Astrocyte (in vitro differentiated cells and primary cell): ENCODE results near the gene FAM53C. TPM values are rescaled to one million over a fixed set of nuclear protein-coding genes. Genes with fewer than 3 reads are reported as not detected.
A peak's percentile ranks its signal among the peaks of the same experiment; 100 is the strongest.

Source experiments
- DNase-seq: peaks from one replicate; pipeline ENCODE4 v3.0.0-alpha.2; 2010; ENCODE audit warnings: low read depth
- FAIRE-seq: peaks from 2 replicates; lab custom pipeline; 2011; peaks lifted over from hg19 to GRCh38; lab: Jason Lieb, UNC
- H2AFZ ChIP-seq: 2 replicates; pipeline ENCODE4 v1.6.0; 2012; ENCODE audit warnings: low read depth, low read length, inconsistent platforms
- H3K27ac ChIP-seq: 2 replicates; pipeline ENCODE4 v1.5.1; 2011; ENCODE audit warnings: low read depth, low read length, inconsistent platforms
- H3K27me3 ChIP-seq: 2 replicates; pipeline ENCODE4 v1.6.0; 2011; ENCODE audit warnings: low read length, inconsistent platforms; ENCODE audit not compliant: insufficient read depth
- H3K36me3 ChIP-seq: 2 replicates; pipeline ENCODE4 v1.5.1; 2011; ENCODE audit warnings: low read length, inconsistent platforms; ENCODE audit not compliant: insufficient read depth
- H3K4me1 ChIP-seq: 2 replicates; pipeline ENCODE4 v1.5.1; 2011; ENCODE audit warnings: low read length, inconsistent platforms; ENCODE audit not compliant: insufficient read depth
- H3K4me2 ChIP-seq: 2 replicates; pipeline ENCODE4 v1.6.0; 2012; ENCODE audit warnings: low read length, inconsistent platforms
- H3K4me3 ChIP-seq: 2 replicates; pipeline ENCODE4 v1.5.1; 2011; ENCODE audit warnings: low read depth, mild to moderate bottlenecking, low read length, inconsistent platforms; ENCODE audit not compliant: insufficient read depth
- H3K79me2 ChIP-seq: 2 replicates; pipeline ENCODE4 v1.6.0; 2012; ENCODE audit warnings: mild to moderate bottlenecking, low read length, inconsistent platforms; ENCODE audit not compliant: insufficient read depth
- H3K9ac ChIP-seq: 2 replicates; pipeline ENCODE4 v1.6.0; 2012; ENCODE audit warnings: mild to moderate bottlenecking, low read length, inconsistent platforms
- H3K9me3 ChIP-seq: 2 replicates; pipeline ENCODE4 v1.5.1; 2012; ENCODE audit warnings: low read depth, mild to moderate bottlenecking, low read length, inconsistent platforms; ENCODE audit not compliant: insufficient read depth
- H4K20me1 ChIP-seq: 2 replicates; pipeline ENCODE4 v1.6.0; 2012; ENCODE audit warnings: low read length, inconsistent platforms; ENCODE audit not compliant: insufficient read depth
- H3K27ac Mint-ChIP-seq: one replicate; pipeline ENCODE4 v1.8.0; 2021; ENCODE audit warnings: mild to moderate bottlenecking, mixed read lengths; ENCODE audit not compliant: unreplicated experiment
- H3K27me3 Mint-ChIP-seq: one replicate; pipeline ENCODE4 v1.8.0; 2021; ENCODE audit warnings: low read depth, mixed read lengths; ENCODE audit not compliant: unreplicated experiment
- H3K36me3 Mint-ChIP-seq: one replicate; pipeline ENCODE4 v1.8.0; 2021; ENCODE audit warnings: low read depth, mixed read lengths; ENCODE audit not compliant: unreplicated experiment
- H3K4me1 Mint-ChIP-seq: one replicate; pipeline ENCODE4 v1.8.0; 2021; ENCODE audit warnings: low read depth, mixed read lengths; ENCODE audit not compliant: unreplicated experiment
- H3K4me3 Mint-ChIP-seq: one replicate; pipeline ENCODE4 v1.8.0; 2021; ENCODE audit warnings: mild to moderate bottlenecking, moderate library complexity, mixed read lengths; ENCODE audit not compliant: unreplicated experiment
- H3K9me3 Mint-ChIP-seq: one replicate; pipeline ENCODE4 v1.8.0; 2021; ENCODE audit warnings: mild to moderate bottlenecking, mixed read lengths; ENCODE audit not compliant: unreplicated experiment
- EZH2 ChIP-seq: IDR thresholded peaks from 2 replicates; pipeline ENCODE4 v1.6.1; 2012; ENCODE audit warnings: mild to moderate bottlenecking, low read length, inconsistent platforms; ENCODE audit not compliant: insufficient read depth
- total RNA-seq: library from RNA; stranded (reverse); gene quantifications from 2 replicates; pipeline ENCODE4 v1.2.1, GENCODE V29; 2021
- TF ChIP-seq, protein P1 (sequence below): IDR thresholded peaks from 2 replicates; pipeline ENCODE4 v1.5.1; 2011; ENCODE audit warnings: low read depth, mild to moderate bottlenecking, inconsistent platforms, low read length, moderate library complexity; ENCODE audit not compliant: insufficient read depth

The FAM53C gene
- total RNA-seq, 1 donor from 2014 or later, result 46.6 TPM

DNA sequence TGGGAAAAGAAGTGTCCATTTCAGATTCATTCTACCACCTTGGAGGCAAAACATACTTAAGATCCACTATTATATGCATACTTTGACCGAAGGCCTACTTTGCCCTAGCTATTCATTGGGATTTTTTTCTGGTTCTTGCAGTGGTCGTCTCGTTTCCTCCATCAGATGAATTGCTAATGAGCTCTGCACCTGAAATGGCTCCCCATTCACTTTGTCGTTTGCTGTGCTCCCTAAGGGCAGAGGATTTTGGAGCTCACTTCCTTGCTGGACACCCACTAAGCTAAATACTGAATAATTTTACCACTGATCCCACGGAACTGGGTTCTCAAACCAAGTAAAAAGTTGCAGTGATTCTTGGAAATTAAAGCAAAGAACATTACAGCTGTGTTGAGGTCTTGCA is 16.3 kb downstream of the FAM53C start:
- H3K4me2 ChIP-seq, result peak overlapping the region; percentile 92
- H3K4me3 ChIP-seq, result peak overlapping the region; percentile 85
- FAIRE-seq, result no peak
- H3K9ac ChIP-seq, result peak overlapping the region; percentile 97
- no peak for TF ChIP-seq EZH2
- TF ChIP-seq, protein P1, sequence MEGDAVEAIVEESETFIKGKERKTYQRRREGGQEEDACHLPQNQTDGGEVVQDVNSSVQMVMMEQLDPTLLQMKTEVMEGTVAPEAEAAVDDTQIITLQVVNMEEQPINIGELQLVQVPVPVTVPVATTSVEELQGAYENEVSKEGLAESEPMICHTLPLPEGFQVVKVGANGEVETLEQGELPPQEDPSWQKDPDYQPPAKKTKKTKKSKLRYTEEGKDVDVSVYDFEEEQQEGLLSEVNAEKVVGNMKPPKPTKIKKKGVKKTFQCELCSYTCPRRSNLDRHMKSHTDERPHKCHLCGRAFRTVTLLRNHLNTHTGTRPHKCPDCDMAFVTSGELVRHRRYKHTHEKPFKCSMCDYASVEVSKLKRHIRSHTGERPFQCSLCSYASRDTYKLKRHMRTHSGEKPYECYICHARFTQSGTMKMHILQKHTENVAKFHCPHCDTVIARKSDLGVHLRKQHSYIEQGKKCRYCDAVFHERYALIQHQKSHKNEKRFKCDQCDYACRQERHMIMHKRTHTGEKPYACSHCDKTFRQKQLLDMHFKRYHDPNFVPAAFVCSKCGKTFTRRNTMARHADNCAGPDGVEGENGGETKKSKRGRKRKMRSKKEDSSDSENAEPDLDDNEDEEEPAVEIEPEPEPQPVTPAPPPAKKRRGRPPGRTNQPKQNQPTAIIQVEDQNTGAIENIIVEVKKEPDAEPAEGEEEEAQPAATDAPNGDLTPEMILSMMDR, result no peak
- H3K27me3 ChIP-seq, result no peaks in the 10 kb centered on the region
- H3K4me1 ChIP-seq, result peaks cover 29% of the 10 kb centered on the region
- peaks cover 63% of the 10 kb centered on the region for H3K79me2 ChIP-seq
- H3K27ac Mint-ChIP-seq, result peak overlapping the region; percentile 92
- no peak for DNase-seq
- no peak overlapping the region for H2AFZ ChIP-seq
- peaks cover 2% of the 10 kb centered on the region for H3K9me3 Mint-ChIP-seq
- H3K4me1 Mint-ChIP-seq, result peaks cover 20% of the 10 kb centered on the region
- H3K9me3 ChIP-seq, result peaks cover 4% of the 10 kb centered on the region
- H3K27ac ChIP-seq, result no peak overlapping the region
- H3K36me3 Mint-ChIP-seq, result peaks cover 19% of the 10 kb centered on the region
- H3K4me3 Mint-ChIP-seq, result peak overlapping the region; percentile 100
- H3K36me3 ChIP-seq, result no peaks in the 10 kb centered on the region
- no peaks in the 10 kb centered on the region for H3K27me3 Mint-ChIP-seq
- peaks cover 45% of the 10 kb centered on the region for H4K20me1 ChIP-seq

DNA sequence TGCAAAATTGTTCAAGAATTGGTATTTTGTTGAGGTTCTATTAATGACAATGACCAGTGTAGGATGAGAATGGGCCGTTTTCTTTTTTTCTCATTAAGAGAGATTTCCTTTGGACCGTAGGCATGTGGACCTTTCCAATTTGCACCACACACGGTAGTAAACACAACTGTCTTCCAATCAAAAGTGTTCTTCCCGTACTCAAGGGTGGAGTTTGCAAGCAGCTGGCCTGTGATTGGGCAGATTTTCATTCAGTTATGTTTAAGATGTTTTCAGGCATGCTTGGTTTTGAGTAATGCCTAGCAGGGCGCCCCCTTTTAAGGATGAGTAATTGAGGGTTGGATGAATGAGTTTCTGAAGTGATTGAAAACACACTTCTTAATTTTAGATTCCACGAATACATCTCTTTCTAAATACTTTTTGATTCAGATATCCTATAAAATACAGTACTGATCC is 16.9 kb downstream of the FAM53C start:
- no peak overlapping the region for H2AFZ ChIP-seq
- H3K4me3 Mint-ChIP-seq, result peak overlapping the region; percentile 100
- H3K9ac ChIP-seq, result peak overlapping the region; percentile 97
- H3K27ac Mint-ChIP-seq, result no peak overlapping the region
- TF ChIP-seq, protein P1, result peak; percentile 11
- TF ChIP-seq EZH2, result no peak
- peaks cover 4% of the 10 kb centered on the region for H3K9me3 ChIP-seq
- H3K36me3 Mint-ChIP-seq, result peaks cover 15% of the 10 kb centered on the region
- peak overlapping the region; percentile 85 for H3K4me3 ChIP-seq
- peak; percentile 82 for DNase-seq
- H3K27me3 ChIP-seq, result no peaks in the 10 kb centered on the region
- no peaks in the 10 kb centered on the region for H3K36me3 ChIP-seq
- peaks cover 51% of the 10 kb centered on the region for H4K20me1 ChIP-seq
- peaks cover 2% of the 10 kb centered on the region for H3K9me3 Mint-ChIP-seq
- H3K27me3 Mint-ChIP-seq, result no peaks in the 10 kb centered on the region
- H3K4me1 ChIP-seq, result peaks cover 29% of the 10 kb centered on the region
- FAIRE-seq, result no peak
- peaks cover 68% of the 10 kb centered on the region for H3K79me2 ChIP-seq
- H3K27ac ChIP-seq, result no peak overlapping the region
- H3K4me1 Mint-ChIP-seq, result peaks cover 15% of the 10 kb centered on the region
- peak overlapping the region; percentile 92 for H3K4me2 ChIP-seq

DNA sequence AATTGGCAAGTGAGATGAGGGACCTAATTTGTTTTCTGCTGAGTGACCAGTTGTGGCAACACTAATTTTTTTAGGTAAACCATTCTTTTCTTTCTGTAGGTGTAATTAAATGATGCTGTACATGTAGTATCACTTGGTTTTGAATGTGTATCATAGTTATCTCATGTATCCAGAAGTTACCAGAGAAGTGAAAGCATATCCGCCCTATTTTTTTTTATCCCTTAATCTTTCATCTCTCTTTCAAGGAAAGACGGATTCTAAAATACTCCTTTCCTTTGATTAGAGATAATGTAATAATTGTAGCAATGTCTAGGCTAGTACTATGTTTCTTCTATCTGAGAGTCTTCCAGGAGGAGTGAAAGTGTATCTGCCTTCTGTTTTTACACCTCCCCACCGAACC is 21.6 kb downstream of the FAM53C start:
- no peak overlapping the region for H3K4me3 ChIP-seq
- H3K9me3 Mint-ChIP-seq, result no peaks in the 10 kb centered on the region
- H3K4me1 ChIP-seq, result peaks cover 7% of the 10 kb centered on the region
- H3K27ac Mint-ChIP-seq, result no peak overlapping the region
- H3K9me3 ChIP-seq, result no peaks in the 10 kb centered on the region
- H3K79me2 ChIP-seq, result peaks cover 96% of the 10 kb centered on the region
- H4K20me1 ChIP-seq, result peaks cover 65% of the 10 kb centered on the region
- FAIRE-seq (no peak), DNase-seq (no peak)
- H3K4me1 Mint-ChIP-seq, result peaks cover 9% of the 10 kb centered on the region
- no peak for TF ChIP-seq EZH2
- TF ChIP-seq, protein P1, result no peak
- no peaks in the 10 kb centered on the region for H3K36me3 Mint-ChIP-seq
- H2AFZ ChIP-seq, result no peak overlapping the region
- no peak overlapping the region for H3K4me3 Mint-ChIP-seq
- no peaks in the 10 kb centered on the region for H3K27me3 Mint-ChIP-seq
- H3K27ac ChIP-seq, result no peak overlapping the region
- no peaks in the 10 kb centered on the region for H3K36me3 ChIP-seq
- H3K4me2 ChIP-seq, result no peak overlapping the region
- H3K9ac ChIP-seq, result no peak overlapping the region
- H3K27me3 ChIP-seq, result no peaks in the 10 kb centered on the region
